GM19193 (cell line): ENCODE measurements around the gene ZNF215.

ENCODE experiments used
- POLR2A ChIP-seq: IDR thresholded peaks from 4 replicates; pipeline ENCODE4 v1.6.1; 2011; ENCODE audit not compliant: insufficient read depth, insufficient read length; ENCODE audit errors: extremely low read depth

The ZNF215 gene

GRCh38 chr11:6925636-6926207 is 504 bp upstream of the ZNF215 start:
- TF ChIP-seq POLR2A, result no peak

- TF ChIP-seq POLR2A, result no peak
Observed at GRCh38 chr11:6927030-6927617, 898 bp downstream of the ZNF215 start.

- no peak for TF ChIP-seq POLR2A
Observed at GRCh38 chr11:6928916-6929315, 2.7 kb downstream of the ZNF215 start.

GRCh38 chr11:6931146-6931713 is 5.0 kb downstream of the ZNF215 start:
- TF ChIP-seq POLR2A, result no peak

- TF ChIP-seq POLR2A, result no peak
Observed at GRCh38 chr11:6932145-6932544, 5.9 kb downstream of the ZNF215 start.

- TF ChIP-seq POLR2A, result no peak
Observed at GRCh38 chr11:6941970-6942369, 15.7 kb downstream of the ZNF215 start.

- TF ChIP-seq POLR2A, result no peak
Observed at GRCh38 chr11:6943131-6943530, 16.9 kb downstream of the ZNF215 start.

GRCh38 chr11:6962141-6962540 is 35.9 kb downstream of the ZNF215 start:
- TF ChIP-seq POLR2A, result no peak

GRCh38 chr11:6962673-6963072 is 36.4 kb downstream of the ZNF215 start:
- TF ChIP-seq POLR2A, result no peak

- no peak for TF ChIP-seq POLR2A
Observed at GRCh38 chr11:6968816-6969215, 42.6 kb downstream of the ZNF215 start.

GRCh38 chr11:6979365-6979764 is 53.1 kb downstream of the ZNF215 start:
- no peak for TF ChIP-seq POLR2A

GRCh38 chr11:6986487-6986886 is 60.3 kb downstream of the ZNF215 start:
- no peak for TF ChIP-seq POLR2A

GRCh38 chr11:6988506-6988905 is 62.3 kb downstream of the ZNF215 start:
- no peak for TF ChIP-seq POLR2A

- TF ChIP-seq POLR2A, result no peak
Observed at GRCh38 chr11:6991227-6991626, 65.0 kb downstream of the ZNF215 start.

GRCh38 chr11:6992026-6992425 is 65.8 kb downstream of the ZNF215 start:
- TF ChIP-seq POLR2A, result no peak
